Globus pallidus (tissue), 1 donor: ENCODE data around the gene WIPF3.

Source experiments
- DNase-seq: peaks from one replicate; pipeline ENCODE4 v3.0.0-alpha.2; 2015; ENCODE audit warnings: low spot score

The WIPF3 gene

DNA sequence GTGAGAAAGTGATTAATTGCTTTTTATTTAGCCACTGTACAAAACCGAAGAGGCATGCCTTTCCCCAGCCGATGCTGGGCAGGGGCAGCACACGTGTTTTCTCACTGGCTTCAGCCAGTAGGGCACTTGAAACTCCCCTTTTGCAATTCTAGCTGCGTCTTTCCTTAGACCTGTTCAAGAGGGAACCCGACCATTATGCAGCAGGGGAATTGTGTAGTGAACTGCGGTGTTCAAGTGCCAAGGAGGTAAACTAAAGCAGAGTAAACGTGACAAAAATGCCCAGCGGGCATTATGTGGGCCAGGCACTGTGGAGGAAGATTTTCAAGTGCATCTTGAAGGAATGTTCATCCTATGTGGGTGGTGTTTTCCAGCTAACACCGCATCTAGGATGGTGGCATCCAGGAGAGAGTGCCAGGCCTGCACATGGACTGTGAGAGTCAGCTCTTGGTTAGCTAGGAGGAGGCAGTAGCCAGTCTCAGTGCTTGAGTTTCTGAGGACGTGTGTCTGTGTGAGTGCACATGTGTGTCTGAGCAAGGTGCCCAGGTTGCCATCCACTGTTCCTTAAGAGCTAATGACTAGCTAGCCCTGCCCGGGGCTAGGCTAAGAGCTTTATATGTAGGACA is 3.3 kb downstream of the WIPF3 start:
- no peak for DNase-seq

DNA sequence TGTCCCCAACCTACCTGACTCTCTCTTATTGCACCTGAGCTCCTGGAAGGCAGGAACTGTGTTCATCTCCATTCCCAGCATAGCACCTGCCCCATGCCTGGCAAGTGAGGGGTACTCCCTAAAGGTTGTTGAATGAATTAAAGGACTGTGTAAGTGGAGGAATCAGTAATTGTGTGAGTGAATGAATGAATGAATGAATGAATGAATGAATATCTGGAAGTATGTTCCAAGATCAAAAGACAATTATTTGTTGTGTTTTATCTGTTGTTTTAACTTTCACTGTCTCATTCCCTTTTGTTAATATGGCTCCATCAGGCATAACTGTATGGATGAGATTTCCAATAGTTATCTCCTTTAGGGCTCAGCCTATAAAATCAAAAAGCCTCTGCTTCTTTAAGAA is 4.0 kb downstream of the WIPF3 start:
- no peak for DNase-seq

DNA sequence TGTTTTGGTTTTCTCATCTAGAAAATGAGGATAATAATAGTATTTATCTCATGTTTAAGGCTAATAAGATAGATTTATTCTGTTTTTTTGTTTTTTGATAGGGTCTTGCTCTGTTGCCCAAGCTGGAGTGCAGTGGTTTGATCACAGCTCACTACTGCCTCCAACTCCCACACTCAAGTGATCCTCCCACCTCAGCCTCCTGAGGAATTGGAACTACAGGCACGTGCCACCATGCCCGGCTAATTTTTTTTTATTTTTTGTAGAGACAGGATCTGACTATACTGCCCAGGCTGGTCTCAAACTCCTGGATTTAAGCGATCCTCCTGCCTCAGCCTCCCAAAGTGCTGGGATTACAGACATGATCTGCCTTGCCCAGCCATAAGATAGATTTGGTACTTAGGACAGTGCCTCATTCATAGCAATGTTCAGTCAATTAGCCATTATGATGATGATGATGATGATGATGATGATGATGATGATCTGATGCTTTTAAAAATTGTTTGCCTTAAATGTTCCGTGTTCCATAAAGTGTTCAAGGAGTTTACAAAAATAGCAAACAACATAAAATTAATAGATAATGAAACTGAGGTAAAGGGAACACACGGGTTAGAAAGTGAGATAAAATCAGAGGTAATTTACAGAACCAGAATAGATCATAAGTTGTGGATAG is 4.6 kb downstream of the WIPF3 start:
- no peak for DNase-seq

DNA sequence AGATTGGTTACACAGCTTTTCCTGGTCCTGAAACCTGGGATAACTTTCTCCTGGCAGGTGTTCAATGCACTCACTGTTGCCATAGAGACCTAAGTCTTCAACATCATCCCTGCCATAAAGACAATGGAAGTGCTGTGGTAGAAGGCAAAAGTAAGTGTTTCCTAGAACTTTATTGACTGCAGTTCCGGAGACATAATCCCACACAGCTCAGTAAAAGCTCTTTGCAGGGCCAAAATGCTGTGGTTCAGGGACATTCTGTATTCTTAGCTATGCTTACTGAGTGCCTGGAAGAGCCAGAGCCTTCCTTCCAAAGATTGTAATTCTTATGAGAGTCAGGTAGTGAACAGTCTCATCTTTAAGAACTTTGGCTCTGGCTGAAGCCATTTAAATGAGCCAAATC is 5.3 kb downstream of the WIPF3 start:
- DNase-seq, result no peak

DNA sequence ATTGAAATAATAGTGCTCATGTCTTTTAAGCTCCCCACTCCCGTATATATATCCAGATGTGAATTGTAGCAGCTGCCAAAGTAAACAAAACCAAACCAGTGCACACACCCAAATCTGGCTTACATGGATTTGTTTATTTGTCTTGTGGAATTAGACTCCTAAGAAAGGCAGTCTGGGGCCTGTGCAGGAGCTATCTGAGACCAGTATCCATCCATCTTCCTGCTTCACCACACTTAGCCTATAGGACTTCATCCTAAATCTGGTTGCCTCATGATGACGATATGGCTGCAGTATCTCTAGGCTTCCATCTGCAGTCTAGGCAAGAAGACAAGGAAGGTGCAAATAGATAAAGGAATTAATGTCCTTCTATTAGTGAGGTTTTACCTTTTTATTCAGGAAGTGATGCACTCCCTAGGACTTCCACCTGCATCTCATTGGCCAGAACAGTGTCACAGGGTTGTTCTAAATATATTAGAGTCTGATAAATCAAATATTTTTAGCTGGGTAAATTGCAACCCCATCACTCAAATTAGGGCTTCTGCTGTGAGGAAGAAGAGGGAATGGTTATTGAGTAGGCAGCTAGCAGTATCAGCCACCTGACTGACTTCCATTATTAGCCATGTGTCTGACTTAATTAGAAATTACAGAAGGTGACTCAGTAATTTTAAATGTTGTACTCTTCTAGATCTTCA is 6.0 kb downstream of the WIPF3 start:
- no peak for DNase-seq

DNA sequence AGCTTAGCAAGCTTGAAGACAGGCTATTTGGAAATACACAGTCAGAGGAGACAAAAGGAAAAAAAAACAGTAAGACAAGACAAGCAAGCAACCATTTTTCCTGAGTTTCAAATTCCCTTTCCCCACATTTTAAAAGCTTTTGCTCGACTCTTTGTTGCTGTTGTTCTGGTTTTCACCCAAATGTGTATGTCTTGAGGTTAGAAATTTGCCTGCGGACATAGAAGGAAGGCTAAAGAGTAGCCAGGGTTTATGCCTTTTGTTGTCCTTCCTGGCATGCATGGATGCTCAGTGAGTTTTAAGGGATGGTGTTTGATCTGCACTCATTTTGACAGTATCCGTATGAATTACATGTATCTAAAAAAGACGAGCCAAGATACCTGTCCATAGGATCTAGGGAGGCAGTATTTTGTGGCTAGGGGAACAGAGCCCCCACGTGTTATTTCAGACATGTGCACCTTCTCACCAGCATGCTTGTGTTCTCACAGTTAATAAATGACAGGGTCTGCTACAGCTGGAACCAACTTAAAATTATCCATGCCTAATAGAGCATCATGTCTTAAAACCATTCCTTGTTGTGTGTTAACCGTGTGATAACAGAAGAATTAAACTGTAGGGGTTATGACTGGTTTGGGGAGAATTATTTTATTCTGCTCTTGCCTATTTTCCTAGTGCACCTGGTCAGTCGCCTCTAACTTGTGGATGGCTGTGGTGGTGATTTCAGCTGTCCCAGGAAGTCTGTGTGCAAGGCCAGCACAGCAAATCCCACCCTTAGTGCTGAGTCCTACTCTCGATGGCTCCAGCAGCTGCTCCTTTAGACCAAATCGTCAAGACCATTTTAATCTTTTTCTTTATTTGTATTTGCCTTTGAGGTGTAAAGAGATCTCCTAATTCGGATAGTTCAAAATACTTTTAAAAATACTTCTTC is 9.1 kb downstream of the WIPF3 start:
- DNase-seq, result no peak

DNA sequence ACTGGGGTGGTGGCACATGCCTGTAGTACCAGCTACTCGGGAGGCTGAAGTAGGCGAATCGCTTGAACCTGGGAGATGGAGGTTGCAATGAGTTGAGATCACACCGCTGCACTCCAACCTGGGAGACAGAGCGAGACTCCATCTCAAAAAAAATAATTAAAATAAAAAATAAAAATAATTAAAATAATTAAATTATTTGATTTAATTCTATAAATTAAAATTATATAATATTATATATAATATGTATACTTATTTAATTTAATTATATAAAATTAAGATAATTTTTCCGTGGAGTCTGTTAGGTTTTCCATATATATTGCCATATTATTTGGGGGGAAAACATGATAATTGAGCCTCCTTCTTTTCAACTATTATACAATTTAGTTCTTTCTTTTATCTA is 12.0 kb downstream of the WIPF3 start:
- no peak for DNase-seq

DNA sequence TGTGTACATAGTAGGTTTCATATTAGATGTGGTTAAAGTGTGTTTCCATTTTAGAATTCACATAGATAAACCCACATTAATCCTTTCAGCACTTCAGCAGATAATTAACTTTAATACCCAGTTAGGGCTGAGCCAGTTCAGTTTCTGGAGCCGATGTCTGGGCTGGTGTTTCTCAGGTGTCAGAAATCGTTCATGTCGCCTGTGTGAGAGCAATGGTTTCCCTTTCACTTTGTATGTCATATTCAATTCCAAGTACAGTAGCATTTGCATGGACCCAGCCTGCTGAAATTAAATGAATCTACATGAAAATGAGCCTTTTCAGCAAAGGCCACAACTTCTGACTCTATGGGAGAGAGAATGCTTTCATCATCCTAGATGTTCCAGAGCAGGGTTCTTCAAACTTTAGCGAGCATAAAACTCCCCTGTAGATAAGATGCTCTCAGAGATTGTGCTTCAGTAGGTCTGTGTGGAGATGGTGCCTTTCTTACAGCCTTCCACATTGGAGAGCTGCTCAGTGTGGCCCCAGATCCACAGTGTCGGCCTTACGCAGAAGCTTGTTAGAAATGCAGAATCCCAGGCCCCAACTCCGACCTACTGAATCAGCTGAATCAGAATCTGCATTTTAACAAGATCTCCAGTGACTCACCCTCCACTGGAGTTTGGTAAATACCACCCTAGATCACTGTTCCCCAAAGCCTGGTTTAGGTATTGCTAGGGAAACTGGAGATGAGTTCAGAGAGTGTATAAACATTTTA is 19.6 kb downstream of the WIPF3 start:
- no peak for DNase-seq

DNA sequence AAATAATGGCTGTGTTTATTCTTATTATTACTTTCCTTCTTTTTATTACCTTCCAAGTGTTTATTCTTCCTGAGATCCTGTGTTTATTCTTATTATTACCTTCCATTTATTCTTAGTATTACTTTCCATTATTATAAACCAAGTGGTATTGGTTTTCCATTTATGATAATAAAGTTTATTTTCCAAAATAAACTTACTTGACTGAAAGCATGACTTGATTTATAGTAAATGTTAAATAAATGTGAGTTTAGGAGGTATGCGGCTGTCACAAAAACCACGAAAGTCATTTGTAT is 20.2 kb downstream of the WIPF3 start:
- no peak for DNase-seq

DNA sequence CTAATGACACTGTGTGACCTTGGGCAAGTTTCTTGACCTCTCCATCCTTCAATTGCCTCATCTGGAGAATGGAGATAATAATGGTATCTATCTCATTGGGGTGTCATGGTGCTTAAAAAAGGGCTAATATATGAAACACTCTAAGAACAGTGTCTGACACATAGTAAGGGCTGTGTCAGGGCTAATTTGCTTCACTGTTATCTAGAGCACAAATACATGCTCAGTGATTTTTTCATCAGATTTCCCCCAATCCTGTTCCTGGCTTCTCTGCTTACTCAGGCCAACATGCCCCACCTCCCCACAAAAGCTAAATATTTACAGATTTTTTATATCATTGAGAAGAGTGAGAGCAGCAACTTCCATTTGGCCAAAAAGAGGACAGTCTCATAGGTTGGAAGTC is 20.6 kb downstream of the WIPF3 start:
- DNase-seq, result no peak

DNA sequence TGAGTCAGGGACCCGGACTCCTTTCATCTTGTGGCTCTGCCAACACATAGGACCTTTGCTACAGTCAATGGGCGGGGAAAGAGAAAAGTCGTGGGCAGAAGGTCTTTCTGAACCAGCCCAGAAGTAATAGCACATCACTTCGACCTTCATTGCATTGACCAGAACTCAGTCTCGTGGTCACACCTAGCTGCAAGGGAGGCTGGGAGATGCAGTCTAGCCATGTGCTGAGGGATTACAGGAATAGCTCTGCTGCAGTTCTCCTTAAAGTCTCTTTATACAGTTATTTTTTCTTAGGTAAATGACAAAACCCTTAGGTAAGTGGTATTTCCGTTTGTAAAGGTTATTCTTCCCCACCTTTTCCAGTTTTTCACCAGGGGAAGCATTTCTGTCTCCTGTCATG is 25.4 kb downstream of the WIPF3 start:
- no peak for DNase-seq

DNA sequence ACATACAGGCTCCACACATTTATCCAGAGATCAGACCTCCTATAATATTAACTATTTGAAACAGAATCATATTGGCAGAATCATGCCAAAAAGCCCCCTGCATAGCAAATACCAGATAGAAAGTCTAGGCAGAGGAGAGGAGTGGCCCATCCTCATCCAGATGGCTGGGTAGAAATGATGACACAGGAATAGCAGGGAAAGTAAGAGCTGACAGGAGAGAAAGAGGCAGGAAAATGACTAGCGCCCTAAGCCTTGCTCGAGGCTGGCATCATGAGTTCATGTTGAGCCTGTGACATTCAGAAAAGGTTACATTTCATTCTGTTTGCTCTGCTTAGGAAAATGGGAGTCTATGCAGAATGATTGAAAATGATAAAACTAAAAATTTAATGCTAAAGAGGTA is 27.6 kb downstream of the WIPF3 start:
- DNase-seq, result no peak

DNA sequence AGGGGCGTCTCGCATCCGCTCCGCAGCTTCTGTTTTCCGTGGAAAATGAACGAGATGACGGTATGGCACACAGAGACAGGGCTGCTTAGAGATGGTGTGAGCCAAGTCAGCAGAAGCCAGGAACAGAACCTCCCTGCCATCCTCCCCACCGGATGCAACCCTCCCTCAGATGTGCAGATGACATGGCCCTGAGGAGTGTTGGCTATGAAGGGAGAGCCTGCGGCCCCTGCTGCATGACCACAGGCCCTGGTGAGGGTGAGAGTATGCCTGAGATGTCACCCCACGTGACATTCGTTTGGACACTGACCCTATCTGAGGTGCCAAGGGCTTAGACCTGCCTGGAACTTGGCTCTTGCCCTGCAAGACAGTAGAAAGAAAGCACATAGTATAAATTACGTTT is 29.4 kb downstream of the WIPF3 start:
- DNase-seq, result no peak

DNA sequence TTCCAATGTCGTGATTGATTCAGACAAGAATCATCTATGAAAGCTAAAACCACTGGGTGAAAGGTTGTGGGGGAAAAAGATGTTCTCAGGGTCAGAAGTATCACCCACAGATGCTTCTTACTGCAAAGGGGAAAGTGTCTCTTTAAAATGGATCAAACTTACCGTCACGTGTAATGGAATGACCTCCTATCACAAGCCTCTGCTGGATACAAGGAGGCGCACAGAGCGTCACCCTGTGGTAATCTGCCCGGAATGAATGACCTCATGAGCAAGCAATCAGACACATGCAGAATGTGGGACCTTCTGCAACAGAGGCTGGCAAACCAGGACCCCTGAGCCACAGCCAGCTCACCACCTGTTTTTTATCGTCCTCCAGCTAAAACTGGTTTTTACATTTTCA is 33.0 kb downstream of the WIPF3 start:
- no peak for DNase-seq

DNA sequence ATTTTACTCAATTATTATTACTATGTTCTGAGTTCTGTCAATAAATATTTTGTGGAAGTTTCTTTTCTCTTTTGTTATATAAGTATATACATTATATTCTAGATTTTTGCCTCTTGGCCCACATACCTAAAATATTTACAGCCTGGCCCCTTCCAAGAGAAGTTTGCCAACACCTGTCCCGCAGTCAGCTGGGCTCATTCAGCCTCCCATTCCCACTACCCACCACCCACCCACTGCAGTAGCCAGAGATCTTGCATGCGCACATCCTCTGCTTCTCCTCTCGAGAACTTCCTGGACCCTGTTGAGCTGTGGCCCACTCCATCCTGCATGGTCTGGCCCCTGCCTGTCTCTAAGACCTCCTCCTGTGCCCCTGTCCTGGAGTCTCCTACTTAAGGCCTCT is 33.6 kb downstream of the WIPF3 start:
- DNase-seq, result no peak

DNA sequence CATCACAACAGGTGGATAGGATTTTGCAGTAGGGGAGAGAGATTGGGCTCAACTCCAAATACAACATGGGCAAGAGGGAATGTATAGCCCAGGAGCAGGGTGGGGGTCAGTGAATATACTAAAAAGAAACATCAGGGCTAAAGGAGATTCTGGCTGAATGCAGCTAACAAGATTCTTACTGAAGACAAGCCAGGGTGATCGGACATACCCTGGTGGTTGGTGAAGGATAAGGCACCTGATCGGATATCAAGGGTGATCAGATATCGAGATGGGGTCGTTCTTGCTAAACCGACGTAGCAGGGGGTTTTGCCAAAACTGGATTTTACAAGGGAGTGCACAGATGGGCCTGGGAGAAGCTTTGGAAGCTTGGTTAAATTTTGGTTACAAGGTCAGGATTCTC is 34.4 kb downstream of the WIPF3 start:
- no peak for DNase-seq

DNA sequence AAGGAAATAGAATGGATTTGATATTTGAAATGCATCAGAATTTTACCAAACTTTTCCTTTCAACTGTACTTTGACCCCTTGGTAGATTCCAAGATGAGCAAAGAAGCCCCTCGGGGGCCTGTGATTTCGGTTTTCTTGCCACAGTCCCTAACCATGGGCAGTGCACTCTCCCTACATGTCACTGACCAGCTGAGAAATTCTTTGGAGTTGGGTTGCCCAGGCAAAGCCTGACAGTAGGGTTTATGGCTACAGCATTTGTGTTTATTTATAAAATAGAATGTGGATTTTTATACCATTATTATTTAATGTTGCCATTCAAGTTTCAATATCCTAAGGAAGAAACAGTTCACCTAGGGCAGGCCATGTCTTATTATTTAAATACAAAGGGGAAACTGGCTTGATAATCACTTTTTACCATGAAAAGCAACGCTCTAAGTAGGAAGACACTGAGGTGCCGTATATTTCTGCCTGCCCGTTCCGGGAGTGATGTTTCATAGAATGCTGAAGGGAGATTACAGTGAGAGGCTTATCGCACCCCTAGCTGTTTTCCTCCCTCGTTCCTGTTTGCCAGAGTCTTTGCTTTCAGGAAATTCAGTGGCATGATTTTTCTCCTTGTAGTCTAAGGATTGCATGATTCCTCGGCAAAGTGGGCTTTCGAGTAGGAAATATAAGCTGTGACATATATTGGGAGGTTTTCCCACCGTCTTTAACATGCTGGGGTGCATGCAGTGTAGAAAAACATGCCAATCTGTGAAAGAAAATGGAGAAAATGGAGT is 35.8 kb downstream of the WIPF3 start:
- no peak for DNase-seq

DNA sequence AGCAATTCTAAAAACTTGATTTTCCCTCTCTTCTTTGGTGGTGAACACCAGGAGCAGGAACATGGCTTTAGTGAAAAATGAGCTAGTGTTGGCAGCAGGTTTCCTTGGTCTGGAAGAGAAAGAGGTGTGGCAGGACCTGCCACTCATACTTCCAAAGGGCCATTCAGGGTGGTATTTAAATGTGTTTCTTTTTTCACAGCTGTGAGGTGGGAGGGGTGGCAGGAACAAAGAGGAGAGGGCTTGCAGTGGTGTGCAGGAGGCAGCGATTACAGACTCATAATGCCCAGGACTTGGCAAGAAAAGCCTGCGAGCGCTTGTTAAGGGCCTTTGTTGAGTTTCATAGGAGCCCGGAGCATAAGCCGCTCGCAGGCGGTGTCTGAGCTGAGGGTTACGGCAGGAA is 36.8 kb downstream of the WIPF3 start:
- DNase-seq, result no peak

DNA sequence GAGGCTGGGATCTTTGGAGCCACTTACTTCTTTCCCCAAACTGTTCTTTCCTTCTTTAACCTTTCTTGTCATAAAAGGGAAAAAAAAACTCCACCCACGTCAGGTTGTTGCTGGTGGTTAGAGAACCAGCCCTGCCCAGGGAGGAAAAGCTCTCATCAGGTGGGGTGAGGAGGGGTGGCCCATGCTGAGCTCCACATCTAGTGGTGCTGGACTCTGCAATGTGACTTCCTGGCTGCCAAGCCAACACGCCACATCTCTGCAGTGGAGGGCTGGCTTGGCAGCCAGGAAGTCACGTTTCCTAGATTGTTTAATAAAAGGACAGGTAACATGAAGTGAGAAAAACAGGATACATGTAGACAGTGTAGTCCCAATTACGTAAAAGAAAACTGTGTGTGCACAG is 37.4 kb downstream of the WIPF3 start:
- DNase-seq, result no peak

DNA sequence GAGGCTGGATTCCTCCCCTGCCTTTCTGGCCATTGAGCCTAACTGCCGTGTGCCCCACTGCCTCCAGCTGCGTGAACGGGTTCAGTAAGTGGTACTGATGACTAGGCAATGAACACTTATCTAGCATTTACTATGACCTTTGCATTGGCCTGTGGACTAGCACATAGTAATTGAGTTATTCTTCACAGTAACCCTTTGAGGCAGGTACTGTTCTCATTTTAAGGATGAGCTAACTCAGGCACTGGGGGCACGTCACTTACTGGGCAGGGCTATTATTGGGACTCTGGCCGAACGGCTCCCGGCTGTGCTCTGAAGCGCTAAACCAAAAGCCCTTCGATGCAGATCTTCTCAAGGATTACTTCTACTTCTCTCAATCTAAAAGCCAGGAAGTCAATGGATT is 38.3 kb downstream of the WIPF3 start:
- no peak for DNase-seq

DNA sequence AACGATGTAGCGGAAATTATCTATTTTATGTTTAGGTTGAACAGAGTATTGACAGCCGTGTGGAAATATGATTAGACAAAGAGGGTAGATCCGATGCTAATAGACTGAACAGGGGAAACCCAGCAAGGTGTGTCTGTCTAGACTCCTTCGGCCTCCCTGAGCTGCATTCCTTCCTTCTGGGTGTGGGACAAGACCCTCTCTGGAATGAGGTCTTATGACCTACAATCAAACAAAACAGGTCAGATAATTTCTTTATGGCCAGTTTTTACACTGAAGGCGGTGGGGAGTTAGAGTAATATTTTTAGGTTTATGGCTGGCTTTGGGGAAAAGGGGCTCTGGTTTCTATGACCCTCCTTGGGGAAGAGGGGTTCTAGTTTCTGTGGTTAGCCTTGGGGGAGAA is 41.2 kb downstream of the WIPF3 start:
- no peak for DNase-seq
